Hepatocyte (in vitro differentiated cells): ENCODE measurements around the gene AFAP1. TPM values are rescaled to one million over a fixed set of nuclear protein-coding genes. Genes with fewer than 3 reads are reported as not detected.

Source experiments
- DNase-seq: peaks from one replicate; pipeline ENCODE4 v3.0.0-alpha.2; 2016; ENCODE audit warnings: low spot score
- H2AFZ ChIP-seq: fragments of 200-600 bp; sonication (generic); 2 replicates; pipeline ENCODE4 v1.6.0; 2016; ENCODE audit warnings: antibody characterized with exemption, mild to moderate bottlenecking
- H3K27ac ChIP-seq: fragments of 200-600 bp; sonication (generic); 2 replicates; pipeline ENCODE4 v1.5.1; 2016; ENCODE audit warnings: mild to moderate bottlenecking
- H3K27me3 ChIP-seq: fragments of 200-600 bp; sonication (generic); 2 replicates; pipeline ENCODE4 v1.6.1; 2016
- H3K36me3 ChIP-seq: fragments of 200-600 bp; sonication (generic); replicated peaks from 2 replicates; pipeline ENCODE4 v1.5.1; 2016; ENCODE audit warnings: low read depth; ENCODE audit not compliant: insufficient read depth
- H3K4me1 ChIP-seq: fragments of 200-600 bp; sonication (generic); 2 replicates; pipeline ENCODE4 v1.5.1; 2016; ENCODE audit warnings: mild to moderate bottlenecking, moderate library complexity; ENCODE audit not compliant: insufficient read depth
- H3K4me2 ChIP-seq: fragments of 200-600 bp; sonication (generic); 2 replicates; pipeline ENCODE4 v1.6.0; 2016
- H3K4me3 ChIP-seq: fragments of 200-600 bp; sonication (generic); 2 replicates; pipeline ENCODE4 v1.5.1; 2016; ENCODE audit warnings: mild to moderate bottlenecking
- H3K79me2 ChIP-seq: fragments of 200-600 bp; sonication (generic); 2 replicates; pipeline ENCODE4 v1.6.0; 2017; ENCODE audit warnings: mild to moderate bottlenecking
- H3K9me2 ChIP-seq: fragments of 200-600 bp; sonication (generic); replicated peaks from 2 replicates; pipeline ENCODE4 v1.6.0; 2017; ENCODE audit warnings: mild to moderate bottlenecking; ENCODE audit not compliant: insufficient read depth
- H3K9me3 ChIP-seq: fragments of 200-600 bp; sonication (generic); 2 replicates; pipeline ENCODE4 v1.5.1; 2016; ENCODE audit warnings: low read depth, mild to moderate bottlenecking
- H4K20me1 ChIP-seq: fragments of 200-600 bp; sonication (generic); 2 replicates; pipeline ENCODE4 v1.6.0; 2016; ENCODE audit warnings: mild to moderate bottlenecking; ENCODE audit not compliant: insufficient read depth, poor library complexity, severe bottlenecking
- CTCF ChIP-seq: fragments of 200-600 bp; sonication (generic); IDR thresholded peaks from 2 replicates; pipeline ENCODE4 v1.5.1; 2016; ENCODE audit warnings: antibody characterized with exemption, mild to moderate bottlenecking; ENCODE audit not compliant: poor library complexity
- EZH2 ChIP-seq: fragments of 200-600 bp; sonication (generic); IDR thresholded peaks from 2 replicates; pipeline ENCODE4 v1.6.1; 2016; ENCODE audit warnings: antibody characterized with exemption, mild to moderate bottlenecking, borderline replicate concordance
- EZH2phosphoT487 ChIP-seq: fragments of 200-600 bp; sonication (generic); IDR thresholded peaks from one replicate; pipeline ENCODE4 v1.6.1; 2018; ENCODE audit warnings: antibody characterized with exemption, mild to moderate bottlenecking, low read depth, moderate library complexity; ENCODE audit not compliant: unreplicated experiment, severe bottlenecking
- WGBS: methylation state at CpG from one replicate; pipeline ENCODE4 v1.1.6; 2016; ENCODE audit warnings: low lambda C conversion rate; ENCODE audit errors: missing lambda C conversion rate; 5-methylcytosine and 5-hydroxymethylcytosine counted together
- polyA plus RNA-seq: library from polyadenylated mRNA; unstranded; fragments of >200 nt; fragmentation: Nextera tagmentation; extraction: Ambion mirVana; gene quantifications from 2 replicates; pipeline ENCODE4 v1.2.1, GENCODE V29; 2016
- total RNA-seq: library from RNA; depleted of rRNA; stranded (reverse); fragments of >200 nt; gene quantifications from 2 replicates; pipeline ENCODE4 v1.2.3, GENCODE V29; 2014

AFAP1 gene
- total and polyA plus RNA-seq, 2 experiments from 2014 or later, result 9.3 to 16.2 TPM

- Histone ChIP-seq H3K9me3 (no peaks in the 10 kb centered on the region), H3K27me3 (no peaks in the 10 kb centered on the region), H3K36me3 (no peaks in the 10 kb centered on the region), H3K27ac (no peak overlapping the region), H3K9me2 (no peaks in the 10 kb centered on the region), H3K4me1 (no peaks in the 10 kb centered on the region), H3K4me3 (no peak overlapping the region), H3K4me2 (no peak overlapping the region), H2AFZ (no peak overlapping the region), H3K79me2 (peaks cover 6% of the 10 kb centered on the region), H4K20me1 (no peaks in the 10 kb centered on the region)
- WGBS, result 96% methylated on average over 6 of the region's 6 CpGs
- no peak for TF ChIP-seq EZH2
- no peak for TF ChIP-seq EZH2phosphoT487
- TF ChIP-seq CTCF, result no peak
- DNase-seq, result no peak
Observed at GRCh38 chr4:7847206-7847605, 92.5 kb downstream of the AFAP1 start.

- peaks cover 6% of the 10 kb centered on the region for H3K79me2 ChIP-seq
- H3K4me1 ChIP-seq, result no peaks in the 10 kb centered on the region
- H3K27ac ChIP-seq, result no peak overlapping the region
- WGBS, result 91% methylated on average over 13 of the region's 13 CpGs
- no peak overlapping the region for H3K4me2 ChIP-seq
- no peak overlapping the region for H3K4me3 ChIP-seq
- H3K9me2 ChIP-seq, result no peaks in the 10 kb centered on the region
- H3K36me3 ChIP-seq, result no peaks in the 10 kb centered on the region
- no peaks in the 10 kb centered on the region for H3K9me3 ChIP-seq
- H3K27me3 ChIP-seq, result no peaks in the 10 kb centered on the region
- TF ChIP-seq EZH2 (no peak), EZH2phosphoT487 (no peak), CTCF (no peak)
- no peaks in the 10 kb centered on the region for H4K20me1 ChIP-seq
- no peak overlapping the region for H2AFZ ChIP-seq
- no peak for DNase-seq
Observed at GRCh38 chr4:7845493-7846128, 94.0 kb downstream of the AFAP1 start.

- Histone ChIP-seq H3K4me3 (no peak overlapping the region), H3K27ac (no peak overlapping the region), H3K9me3 (no peaks in the 10 kb centered on the region), H3K27me3 (no peaks in the 10 kb centered on the region), H3K9me2 (no peaks in the 10 kb centered on the region), H2AFZ (no peak overlapping the region), H3K79me2 (peaks cover 6% of the 10 kb centered on the region), H3K36me3 (no peaks in the 10 kb centered on the region), H3K4me1 (no peaks in the 10 kb centered on the region), H4K20me1 (no peaks in the 10 kb centered on the region), H3K4me2 (no peak overlapping the region)
- no peak for TF ChIP-seq EZH2
- 63% methylated on average over 11 of the region's 11 CpGs for WGBS
- DNase-seq, result no peak
Observed at GRCh38 chr4:7844594-7844991, 95.1 kb downstream of the AFAP1 start.

GRCh38 chr4:7843831-7844593 lies 95.6 kb downstream of the AFAP1 start:
- peaks cover 6% of the 10 kb centered on the region for H3K79me2 ChIP-seq
- H3K4me3 ChIP-seq, result no peak overlapping the region
- no peak overlapping the region for H3K27ac ChIP-seq
- DNase-seq, result peak; percentile 77
- no peaks in the 10 kb centered on the region for H4K20me1 ChIP-seq
- WGBS, result 68% methylated on average over 11 of the region's 11 CpGs
- no peak overlapping the region for H3K4me2 ChIP-seq
- TF ChIP-seq CTCF (peak; percentile 51), EZH2 (no peak)
- no peaks in the 10 kb centered on the region for H3K9me2 ChIP-seq
- H3K9me3 ChIP-seq, result no peaks in the 10 kb centered on the region
- no peaks in the 10 kb centered on the region for H3K36me3 ChIP-seq
- H3K4me1 ChIP-seq, result no peaks in the 10 kb centered on the region
- H2AFZ ChIP-seq, result no peak overlapping the region
- H3K27me3 ChIP-seq, result no peaks in the 10 kb centered on the region
